HG03571 (cell line): ENCODE data around the gene PREB.
"Not testable (repeated sequence)": the region's sequence is repeated elsewhere in the genome, so short reads cannot be mapped to it uniquely, and the experiment has no call there.

Source experiments
- ATAC-seq: cut with Tn5 transposase; IDR thresholded peaks from one replicate; pipeline ENCODE4 v1.9.1; 2021; ENCODE audit not compliant: unreplicated experiment

PREB gene

GRCh38 chr2:27133905-27134780 lies at the start of gene PREB:
PREB (minus strand) TSS chr2:27134636; CDS start chr2:27134421, 215 bp downstream.
- ATAC-seq, result peak; percentile 85

- no peak for ATAC-seq
Observed at GRCh38 chr2:27184115-27184514, 49.7 kb upstream of the PREB start.

GRCh38 chr2:27182346-27182745 lies 47.9 kb upstream of the PREB start:
- ATAC-seq, result no peak

GRCh38 chr2:27179344-27180000 lies 45.0 kb upstream of the PREB start:
- no peak for ATAC-seq

- no peak for ATAC-seq
Observed at GRCh38 chr2:27178469-27178868, 44.0 kb upstream of the PREB start.

- no peak for ATAC-seq
Observed at GRCh38 chr2:27177441-27178351, 43.3 kb upstream of the PREB start.

GRCh38 chr2:27175781-27176180 lies 41.3 kb upstream of the PREB start:
- not testable (repeated sequence) for ATAC-seq

GRCh38 chr2:27175330-27175729 lies 40.9 kb upstream of the PREB start:
- ATAC-seq, result no peak

- no peak for ATAC-seq
Observed at GRCh38 chr2:27174638-27175037, 40.2 kb upstream of the PREB start.

- ATAC-seq, result no peak
Observed at GRCh38 chr2:27171351-27171848, 37.0 kb upstream of the PREB start.

- no peak for ATAC-seq
Observed at GRCh38 chr2:27170581-27171337, 36.3 kb upstream of the PREB start.

GRCh38 chr2:27164960-27165763 lies 30.7 kb upstream of the PREB start:
- ATAC-seq, result no peak

- ATAC-seq, result no peak
Observed at GRCh38 chr2:27162151-27163121, 28.0 kb upstream of the PREB start.

GRCh38 chr2:27160191-27160590 lies 25.8 kb upstream of the PREB start:
- no peak for ATAC-seq

- no peak for ATAC-seq
Observed at GRCh38 chr2:27159271-27159670, 24.8 kb upstream of the PREB start.

- ATAC-seq, result no peak
Observed at GRCh38 chr2:27158468-27158867, 24.0 kb upstream of the PREB start.

- no peak for ATAC-seq
Observed at GRCh38 chr2:27155069-27155520, 20.7 kb upstream of the PREB start.

GRCh38 chr2:27154488-27154887 lies 20.1 kb upstream of the PREB start:
- no peak for ATAC-seq
